Measurements from ENCODE around the gene LRRN4.

LRRN4 gene

GRCh38 chr20:6053776-6054688, at the start of gene LRRN4:
LRRN4 (minus strand) TSS chr20:6054060; CDS start chr20:6052799, 1,261 bp downstream.
- DNase-seq = no peak

DNA sequence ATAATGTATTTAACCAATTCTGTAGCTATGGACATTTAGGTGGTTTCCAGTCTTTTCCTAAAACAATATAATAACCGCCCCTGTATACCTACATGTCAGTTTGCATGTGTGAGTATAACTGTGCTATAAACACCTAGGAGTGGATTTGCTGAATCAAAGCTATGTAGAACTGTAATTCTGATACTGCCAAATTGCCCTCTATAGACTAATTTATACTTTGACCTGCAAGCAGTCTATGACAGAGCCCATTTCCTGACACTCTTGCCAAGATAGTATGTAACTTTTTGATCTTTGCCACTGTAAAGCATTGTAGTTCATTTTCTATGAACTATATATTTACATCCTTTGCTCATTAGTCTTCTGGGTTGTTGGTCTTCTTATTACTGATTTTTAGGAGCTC, 49.4 kb upstream of the LRRN4 start:
- DNase-seq = no peak

GRCh38 chr20:6101346-6101745, 47.5 kb upstream of the LRRN4 start:
- no peak for DNase-seq

DNA sequence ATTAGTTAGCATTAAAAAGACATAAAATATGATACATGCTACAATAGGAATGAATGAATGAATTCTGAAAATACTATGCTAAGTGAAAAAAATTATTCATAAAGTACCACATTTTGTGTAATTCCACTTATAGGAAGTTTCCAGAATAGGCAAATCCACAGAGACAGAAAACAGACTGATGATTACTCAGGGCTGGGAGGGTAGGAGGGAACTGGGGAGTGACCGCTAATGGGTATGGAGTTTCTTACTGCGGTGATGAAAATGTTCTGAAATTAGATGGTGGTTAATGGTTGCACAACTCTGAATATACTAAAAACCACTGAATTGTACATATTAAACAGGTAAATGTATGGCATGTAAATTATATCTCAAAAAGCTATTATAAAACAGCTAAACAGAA, 46.4 kb upstream of the LRRN4 start:
- DNase-seq = no peak

DNA sequence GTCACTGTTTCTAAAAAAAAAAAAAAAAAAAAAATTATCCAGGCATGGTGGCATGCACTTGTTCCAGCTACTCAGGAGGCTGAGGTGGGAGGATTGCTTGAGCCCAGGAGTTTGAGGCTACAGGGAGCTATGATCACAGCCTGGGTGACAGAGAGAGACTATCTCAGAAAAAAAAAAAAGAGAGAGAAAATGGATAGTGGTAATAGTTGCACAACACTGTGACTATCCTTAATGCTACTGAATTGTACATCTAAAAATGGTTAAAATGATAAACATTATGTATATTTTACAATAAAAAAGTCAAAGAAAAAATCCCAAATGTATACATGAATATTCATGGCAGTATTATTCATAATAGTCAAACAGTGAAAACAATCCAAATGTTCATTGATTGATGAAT, 46.0 kb upstream of the LRRN4 start:
- DNase-seq = no peak

DNA sequence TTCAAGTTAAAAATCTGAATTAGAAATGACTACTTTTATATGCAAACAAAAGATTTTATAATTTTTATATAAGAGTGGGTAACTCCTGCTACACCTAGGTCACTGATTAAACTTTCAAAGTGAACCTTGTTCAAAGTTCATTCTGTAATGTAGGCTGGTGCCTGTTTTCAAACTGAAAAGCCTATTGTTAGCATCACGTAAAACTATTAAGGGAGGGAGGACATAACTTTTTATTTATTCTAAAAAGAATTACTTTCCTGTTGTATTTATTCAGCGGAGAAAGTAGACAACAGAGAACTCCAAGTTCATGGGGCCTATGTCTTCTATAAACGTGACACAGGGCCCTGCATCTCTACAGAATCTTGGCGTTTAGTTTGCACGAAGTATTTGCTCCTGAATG, 41.5 kb upstream of the LRRN4 start:
- no peak for DNase-seq

- DNase-seq = no peak
Measured at GRCh38 chr20:6094565-6094964, 40.7 kb upstream of the LRRN4 start.

GRCh38 chr20:6094063-6094462, 40.2 kb upstream of the LRRN4 start:
- no peak for DNase-seq

DNA sequence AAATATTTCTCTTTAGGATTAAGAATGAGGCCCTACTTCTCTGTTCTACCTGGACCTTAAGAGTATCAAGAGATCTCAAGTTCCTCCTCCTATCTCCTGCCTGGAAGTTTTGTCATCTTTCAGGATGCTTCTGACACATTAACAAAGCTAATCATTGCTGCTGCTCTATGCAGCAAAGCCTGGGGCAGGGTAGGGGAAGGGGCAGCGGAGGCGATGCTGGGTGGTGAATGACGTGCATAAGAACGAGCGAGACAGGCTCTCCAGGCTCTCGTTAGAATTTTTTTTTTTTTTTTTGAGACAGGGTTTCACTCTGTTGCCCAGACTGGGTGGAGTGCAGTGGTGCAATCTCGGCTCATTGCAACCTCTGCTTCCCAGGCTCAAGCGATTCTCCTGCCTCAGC, 37.8 kb upstream of the LRRN4 start:
- no peak for DNase-seq

DNA sequence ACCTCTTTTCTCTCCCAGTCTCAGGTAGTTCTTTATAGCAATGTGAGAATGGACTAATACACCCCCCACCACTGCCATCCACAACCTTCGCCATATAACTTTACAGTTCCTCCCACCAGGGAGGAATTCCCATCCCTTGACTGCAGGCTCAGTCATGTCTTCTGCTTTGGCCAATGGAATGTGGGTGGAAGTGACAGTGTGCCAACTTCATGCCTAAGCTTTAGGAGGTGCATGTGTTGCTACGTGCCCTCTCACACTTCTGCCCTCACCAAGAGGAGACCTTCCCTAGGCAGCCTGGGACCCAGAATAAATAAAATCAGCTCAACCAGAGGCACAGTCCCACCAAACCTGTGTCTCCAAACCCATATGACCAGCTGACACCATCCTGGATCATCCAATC, 33.0 kb upstream of the LRRN4 start:
- DNase-seq = no peak

DNA sequence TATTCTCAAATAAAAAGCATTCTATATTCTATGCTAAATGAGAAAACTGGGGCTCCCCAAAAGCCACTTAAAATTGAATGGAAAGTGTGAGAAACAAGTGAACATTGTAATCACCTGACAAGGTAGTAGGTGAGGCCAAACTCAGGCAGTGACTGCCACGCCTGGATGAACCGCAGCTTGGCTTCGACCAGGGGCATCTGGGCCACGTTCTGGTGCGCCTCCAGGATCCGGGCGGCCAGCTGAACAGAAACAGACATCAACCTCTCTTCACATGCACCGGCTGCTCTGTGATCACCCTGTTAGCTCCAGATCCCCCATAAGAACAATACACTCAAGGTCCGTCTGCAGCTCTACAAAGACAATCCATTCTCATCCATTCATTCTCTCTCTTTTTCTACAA, 30.1 kb upstream of the LRRN4 start:
- DNase-seq = no peak

DNA sequence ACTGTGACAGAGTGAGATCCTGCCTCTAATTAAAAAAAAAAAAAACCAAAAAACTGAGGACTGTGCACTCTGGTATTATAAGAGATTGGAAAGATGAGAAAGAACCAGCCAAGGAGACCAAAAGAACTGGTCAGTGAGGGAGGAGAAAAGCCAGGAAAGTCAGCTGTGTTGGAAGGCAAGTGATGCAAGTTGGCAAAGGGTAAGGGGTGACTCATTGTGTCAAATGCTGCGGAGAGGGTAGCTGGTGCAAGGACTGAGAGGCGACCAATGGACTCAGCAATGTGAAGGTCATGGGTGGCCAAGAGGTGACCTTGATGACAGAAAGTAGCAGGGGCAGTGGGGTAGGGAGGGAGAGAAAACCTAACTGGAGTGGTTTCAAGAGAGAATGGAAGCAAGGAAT, 27.4 kb upstream of the LRRN4 start:
- DNase-seq = no peak

- no peak for DNase-seq
Measured at GRCh38 chr20:6079016-6079415, 25.2 kb upstream of the LRRN4 start.

- no peak for DNase-seq
Measured at GRCh38 chr20:6075428-6076219, 21.8 kb upstream of the LRRN4 start.

DNA sequence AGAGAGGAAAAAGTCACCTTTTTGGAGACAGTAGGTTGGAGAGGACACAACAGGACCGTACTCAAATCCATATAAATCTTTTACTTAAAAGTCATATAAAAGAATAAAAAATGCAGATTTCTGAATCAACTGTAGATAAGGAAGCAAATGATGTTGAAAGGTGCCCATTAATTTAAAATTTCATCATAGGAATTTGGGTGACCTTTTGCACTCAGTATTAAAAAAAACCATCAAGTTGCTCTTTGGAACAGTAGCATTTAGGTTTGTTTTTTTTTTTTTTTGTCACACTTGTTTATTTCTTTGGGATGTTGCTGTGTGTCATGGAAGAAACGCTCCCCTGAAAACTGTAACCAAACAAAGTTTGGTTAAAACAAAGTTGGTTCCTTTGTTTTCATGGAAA, 20.9 kb upstream of the LRRN4 start:
- no peak for DNase-seq

DNA sequence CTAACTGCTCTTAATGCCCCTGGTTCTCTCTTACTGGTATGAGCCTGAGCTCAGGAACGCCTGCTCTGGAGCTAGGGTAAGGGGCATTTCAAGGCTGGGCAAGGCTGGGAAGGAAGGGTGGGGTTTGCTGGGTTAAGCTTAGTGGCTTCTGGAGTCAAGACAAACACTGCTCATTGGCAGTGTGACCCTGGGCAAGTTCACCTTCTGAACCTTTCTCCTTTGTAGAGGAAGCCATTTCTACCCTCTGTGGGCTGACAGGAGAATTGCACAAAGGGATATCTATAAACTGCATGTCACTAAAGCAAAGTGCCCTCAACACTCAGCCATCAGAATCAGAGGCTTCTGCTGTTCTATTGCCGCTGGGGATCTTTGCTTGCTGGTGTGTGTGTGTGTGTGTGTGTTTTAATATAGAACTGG, 20.3 kb upstream of the LRRN4 start:
- peak; percentile 2 for DNase-seq

GRCh38 chr20:6070829-6071695, 17.2 kb upstream of the LRRN4 start:
- no peak for DNase-seq

DNA sequence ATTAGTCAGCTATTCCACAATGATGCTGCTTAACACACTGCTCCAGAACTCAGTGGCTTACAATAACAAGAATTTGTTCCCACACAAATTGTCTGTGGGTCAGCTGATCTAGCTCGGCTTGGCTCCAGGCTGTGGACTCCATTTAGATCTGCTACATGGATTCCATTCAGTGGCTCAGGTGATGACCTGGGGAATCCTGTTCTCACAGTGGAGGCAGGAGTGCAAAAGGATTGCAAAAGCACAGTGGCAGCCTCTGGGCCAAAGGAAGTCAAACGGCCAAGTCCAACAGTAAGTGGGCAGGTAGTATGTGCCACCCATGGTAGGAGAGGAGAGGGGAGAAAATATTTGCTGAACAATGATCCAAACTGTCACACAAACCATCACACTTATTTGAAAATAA, 15.8 kb upstream of the LRRN4 start:
- no peak for DNase-seq

DNA sequence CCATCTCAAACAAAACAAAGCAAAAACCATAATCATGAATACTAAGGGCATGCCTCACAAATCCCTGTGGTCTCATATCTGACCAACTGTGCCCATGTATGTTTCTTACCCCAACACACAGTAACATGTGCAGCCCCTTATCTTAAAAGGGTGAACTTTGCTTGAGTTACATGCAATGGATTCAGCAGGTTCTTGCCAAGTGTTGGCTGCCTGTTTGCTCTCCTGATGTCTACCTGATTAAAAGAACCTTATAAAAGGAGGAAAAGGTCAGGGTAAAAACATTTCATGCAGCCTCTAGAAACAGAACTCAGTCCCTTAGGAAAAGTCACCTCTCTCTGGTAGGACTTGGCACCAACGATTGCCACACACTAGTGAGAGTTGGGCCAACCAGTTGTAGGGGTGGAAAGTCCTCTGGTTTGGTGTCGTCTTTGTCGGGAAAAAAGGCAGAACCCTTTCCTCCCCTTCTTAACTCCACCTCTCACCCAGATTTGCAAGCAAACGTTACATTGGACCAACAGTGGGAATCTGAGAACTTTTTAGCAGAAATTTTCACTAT, 14.0 kb upstream of the LRRN4 start:
- no peak for DNase-seq

GRCh38 chr20:6066582-6066981, 12.7 kb upstream of the LRRN4 start:
- DNase-seq = no peak

DNA sequence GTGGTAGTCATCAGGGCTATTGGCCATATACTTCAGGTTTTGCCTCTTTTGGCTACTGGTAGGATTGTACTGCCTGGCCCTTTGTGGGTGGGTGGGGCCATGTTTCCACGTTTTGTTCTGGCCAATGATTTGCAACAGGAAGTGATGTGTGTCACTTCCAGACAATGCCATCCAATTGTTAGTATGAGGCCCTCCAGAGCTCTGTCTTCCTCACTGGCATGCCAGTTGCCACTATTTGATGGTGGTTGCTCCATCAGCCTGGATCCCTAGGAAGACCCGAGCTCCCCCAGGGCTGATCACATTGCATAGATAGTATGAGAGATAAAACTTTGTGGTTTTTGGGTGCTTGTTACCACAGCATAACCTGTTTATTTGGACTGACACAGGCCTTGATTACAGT, 7.7 kb upstream of the LRRN4 start:
- no peak for DNase-seq

GRCh38 chr20:6060213-6060612, 6.4 kb upstream of the LRRN4 start:
- DNase-seq = no peak
